Measurements from ENCODE around the gene MTRF1. TPM values are rescaled to one million over a fixed set of nuclear protein-coding genes. Genes with fewer than 3 reads are reported as not detected.

The MTRF1 gene
- total RNA-seq, 1 experiment from 2014 or later, result 13.7 TPM

DNA sequence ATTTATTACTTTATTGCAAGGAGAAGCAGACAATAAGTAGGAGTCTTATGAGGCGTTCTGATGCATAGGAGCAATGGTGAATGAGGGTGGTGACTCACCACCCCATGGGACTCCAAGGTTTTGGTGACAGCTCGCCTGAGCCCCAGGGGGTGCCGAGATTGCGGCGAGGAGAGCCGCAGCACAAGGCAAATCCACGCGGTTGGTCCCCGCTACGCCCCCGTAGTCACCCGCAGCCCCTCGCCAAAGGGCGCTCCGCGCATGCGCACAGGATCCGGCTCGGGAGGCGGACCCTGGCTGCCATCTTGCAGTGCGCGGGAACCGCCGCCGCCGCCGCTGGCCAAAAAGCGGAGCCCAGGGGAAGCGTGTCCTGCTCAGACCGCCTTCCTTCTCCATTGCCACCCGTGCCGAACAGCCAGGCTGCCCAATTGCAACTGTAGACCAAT is 47.6 kb upstream of the MTRF1 start, which contains the start of gene NAA16:
NAA16 (plus strand) TSS at position 305 of the 443 bp plus-strand sequence. CDS start 262 bp downstream, outside the sequence.
- H3K9me3 ChIP-seq (ENCODE audit: control insufficient read depth, insufficient read depth, low read depth, low read length), result no peaks in the 10 kb centered on the region
- TF ChIP-seq CTCF (IDR thresholded peaks at IDR 0.05), result no peak
- TF ChIP-seq SIN3A (IDR thresholded peaks at IDR 0.05; ENCODE audit: borderline replicate concordance, insufficient read depth, low read depth, low read length), result peak; percentile 67; the same call in 1 of the 2 replicates
- TF ChIP-seq POLR2AphosphoS5 (IDR thresholded peaks at IDR 0.05; ENCODE audit: low read depth, low read length), result peak; percentile 69
- no peak for TF ChIP-seq TCF7L2 (IDR thresholded peaks at IDR 0.05; ENCODE audit: low read depth, low read length)
- TF ChIP-seq REST (IDR thresholded peaks at IDR 0.05; ENCODE audit: insufficient read depth in 1 of 2, low read depth in 2 of 2, low read length in 1 of 2), result peak in 1 of 2 experiments; percentile 20; a peak in 1 of 4 replicates
- no peaks in the 10 kb centered on the region for H3K27me3 ChIP-seq (ENCODE audit: control insufficient read depth, insufficient read depth, low read length)
- ATAC-seq (peak; percentile 90), DNase-seq (ENCODE audit: low read depth, low spot score) (peak; percentile 67)
- intact Hi-C loops (cut with micrococcal nuclease; ENCODE audit: unreplicated experiment), result no loop called here
- POLR2A ChIA-PET, result no interaction called here
- peak within 1 kb of the TSS; percentile 91 for H3K27ac ChIP-seq (ENCODE audit: low read length)
- in situ Hi-C loops (cut with HindIII; ENCODE audit: low pct_unique_long_range_greater_than_20kb, low sequenced_read_pairs), result no loop called here
- H3K4me3 ChIP-seq (ENCODE audit: low read depth in 2 of 2, low read length in 2 of 2), result peak within 1 kb of the TSS; percentile 84 to 96
- H3K4me1 ChIP-seq (ENCODE audit: control insufficient read depth, insufficient read depth, low read length), result peaks cover 25% of the 10 kb centered on the region
- CTCF ChIA-PET, result no interaction called here
- no TSS peak for BruUV-seq (replicated peaks)
- no peaks in the 10 kb centered on the region; the same call in 1 of the 2 replicates for H3K36me3 ChIP-seq (ENCODE audit: control insufficient read depth, insufficient read depth, low read length)

DNA sequence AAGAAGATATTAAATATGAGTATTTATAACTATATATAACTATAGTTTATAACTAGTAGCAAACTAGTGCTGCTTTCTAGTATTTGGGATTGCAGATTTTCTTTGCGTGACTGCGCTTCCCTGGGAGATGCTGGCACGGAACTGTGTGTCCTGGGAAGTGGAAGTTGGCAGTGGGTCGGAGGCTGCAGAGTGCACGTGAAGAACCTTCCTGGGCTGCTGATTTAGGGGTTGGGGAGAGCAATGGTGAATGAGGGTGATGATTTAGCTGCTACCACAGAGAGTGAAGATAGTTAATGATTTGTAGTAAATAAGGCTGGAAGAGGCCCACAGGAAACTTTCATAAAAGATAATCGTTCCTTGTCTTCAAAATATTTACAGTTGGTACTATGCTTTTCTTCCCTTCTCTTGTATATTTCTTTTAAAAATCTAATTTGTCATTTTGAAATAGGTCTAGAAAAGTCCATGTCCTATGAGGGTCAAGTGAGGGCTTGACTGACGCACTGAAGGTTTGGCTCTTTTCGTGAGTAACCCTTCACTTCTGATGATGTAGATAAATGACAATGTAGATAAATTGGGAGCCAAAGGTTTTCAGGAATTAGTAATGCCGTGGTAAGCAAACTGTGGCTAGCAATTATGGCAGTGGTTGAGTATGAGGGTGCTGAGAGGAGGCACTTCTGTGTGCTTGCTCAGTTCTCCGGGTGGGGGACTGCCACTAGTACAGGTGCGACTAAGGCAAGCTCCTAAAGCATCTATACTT is 44.7 kb upstream of the MTRF1 start:
- peak overlapping the region; percentile 66; the same call in 1 of the 2 replicates for H3K27ac ChIP-seq (ENCODE audit: low read length)
- no peaks in the 10 kb centered on the region; the same call in 1 of the 2 replicates for H3K36me3 ChIP-seq (ENCODE audit: control insufficient read depth, insufficient read depth, low read length)
- H3K9me3 ChIP-seq (ENCODE audit: control insufficient read depth, insufficient read depth, low read depth, low read length), result no peaks in the 10 kb centered on the region
- no peak for DNase-seq (ENCODE audit: low read depth, low spot score)
- TF ChIP-seq POLR2AphosphoS5 (IDR thresholded peaks at IDR 0.05; ENCODE audit: low read depth, low read length), result no peak
- no peak for TF ChIP-seq REST (IDR thresholded peaks at IDR 0.05; ENCODE audit: insufficient read depth in 1 of 2, low read depth in 2 of 2, low read length in 1 of 2)
- TF ChIP-seq SIN3A (IDR thresholded peaks at IDR 0.05; ENCODE audit: borderline replicate concordance, insufficient read depth, low read depth, low read length), result no peak
- TF ChIP-seq CTCF (IDR thresholded peaks at IDR 0.05), result no peak
- no peak for TF ChIP-seq TCF7L2 (IDR thresholded peaks at IDR 0.05; ENCODE audit: low read depth, low read length)
- intact Hi-C loops (cut with micrococcal nuclease; ENCODE audit: unreplicated experiment), result no loop called here
- in situ Hi-C loops (cut with HindIII; ENCODE audit: low pct_unique_long_range_greater_than_20kb, low sequenced_read_pairs), result no loop called here
- POLR2A ChIA-PET, result no interaction called here
- no peaks in the 10 kb centered on the region for H3K27me3 ChIP-seq (ENCODE audit: control insufficient read depth, insufficient read depth, low read length)
- H3K4me3 ChIP-seq (ENCODE audit: low read depth in 2 of 2, low read length in 2 of 2), result no peak overlapping the region
- peaks cover 13% of the 10 kb centered on the region for H3K4me1 ChIP-seq (ENCODE audit: control insufficient read depth, insufficient read depth, low read length)
- CTCF ChIA-PET, result no interaction called here
- no TSS peak for BruUV-seq (replicated peaks)
- ATAC-seq, result no peak

Measured in Panc1 (cell line).